CD4-positive, alpha-beta T cell treated with Interleukin-4 for 1 hour (primary cell): ENCODE results near the gene HPCA.
"Not testable (repeated sequence)": the region's sequence is repeated elsewhere in the genome, so short reads cannot be mapped to it uniquely, and the experiment has no call there.

ENCODE experiments used
- DNase-seq, 2 donors: peaks; one replicate each; pipeline ENCODE4 v3.0.0-alpha.2; 2020 to 2022

Gene HPCA

GRCh38 chr1:32903991-32904785 lies 17.9 kb downstream of the HPCA start:
- no peak for DNase-seq

DNA sequence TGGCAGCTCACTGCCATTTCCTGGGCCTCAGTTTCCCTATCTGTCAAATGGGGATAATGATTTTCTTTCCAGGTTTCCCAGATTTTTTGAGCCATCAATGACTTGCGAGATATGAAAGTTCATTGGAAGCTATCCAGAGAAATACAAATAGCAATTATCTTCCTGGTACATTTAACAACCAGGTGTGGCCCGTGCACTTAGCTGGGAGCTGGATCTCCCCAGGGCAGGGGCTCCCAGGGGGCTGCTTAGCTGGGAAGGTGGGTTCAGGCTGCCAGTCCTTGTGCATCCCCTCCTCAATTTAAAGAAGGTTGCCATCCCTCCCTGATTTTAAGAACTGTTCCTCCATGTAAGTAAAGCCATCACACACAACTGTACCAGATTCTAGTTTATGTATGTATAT lies 18.5 kb downstream of the HPCA start:
- no peak for DNase-seq

DNA sequence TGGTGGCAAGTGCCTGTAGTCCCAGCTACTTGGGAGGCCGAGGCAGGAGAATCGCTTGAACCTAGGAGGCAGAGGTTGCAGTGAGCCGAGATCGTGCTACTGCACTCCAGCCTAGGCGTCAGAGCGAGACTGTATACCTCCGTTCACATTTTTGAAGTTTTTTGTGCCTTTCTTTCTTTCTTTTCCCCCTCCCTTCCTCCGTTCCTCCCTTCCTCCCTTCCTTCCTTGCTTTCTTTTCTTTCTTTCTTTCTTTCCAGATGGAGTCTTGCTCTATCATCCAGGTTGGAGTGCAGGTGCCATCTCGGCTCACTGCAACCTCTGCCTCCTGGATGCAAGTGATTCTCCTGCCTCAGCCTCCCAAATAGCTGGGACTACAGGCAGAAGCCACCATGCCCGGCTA lies 19.3 kb downstream of the HPCA start:
- DNase-seq: not testable (repeated sequence)

- DNase-seq: no peak
Observed at GRCh38 chr1:32906654-32907053, 20.4 kb downstream of the HPCA start.

- DNase-seq: no peak
Observed at GRCh38 chr1:32907435-32907834, 21.1 kb downstream of the HPCA start.

- no peak for DNase-seq
Observed at GRCh38 chr1:32910319-32910718, 24.0 kb downstream of the HPCA start.

- DNase-seq: no peak
Observed at GRCh38 chr1:32915766-32916706, 29.7 kb downstream of the HPCA start.

DNA sequence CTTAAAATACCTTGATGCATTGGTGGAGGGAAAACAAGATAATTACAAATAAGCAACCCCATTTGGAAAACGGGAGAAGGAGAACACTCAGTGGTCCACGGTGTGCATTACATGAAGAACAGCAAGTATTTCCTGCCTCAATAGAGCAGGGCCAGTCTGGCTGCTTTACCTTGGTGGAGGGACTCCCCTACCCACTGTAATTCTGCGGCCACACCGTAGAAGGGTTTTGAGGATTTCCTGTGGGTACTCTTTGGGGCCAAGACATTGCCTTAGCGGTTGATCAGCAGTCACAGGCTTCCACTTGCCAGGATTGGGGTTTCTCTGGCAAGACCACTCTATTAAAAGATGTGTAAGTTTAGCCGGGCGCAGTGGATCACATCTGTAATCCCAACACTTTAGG lies 31.2 kb downstream of the HPCA start:
- DNase-seq: no peak

DNA sequence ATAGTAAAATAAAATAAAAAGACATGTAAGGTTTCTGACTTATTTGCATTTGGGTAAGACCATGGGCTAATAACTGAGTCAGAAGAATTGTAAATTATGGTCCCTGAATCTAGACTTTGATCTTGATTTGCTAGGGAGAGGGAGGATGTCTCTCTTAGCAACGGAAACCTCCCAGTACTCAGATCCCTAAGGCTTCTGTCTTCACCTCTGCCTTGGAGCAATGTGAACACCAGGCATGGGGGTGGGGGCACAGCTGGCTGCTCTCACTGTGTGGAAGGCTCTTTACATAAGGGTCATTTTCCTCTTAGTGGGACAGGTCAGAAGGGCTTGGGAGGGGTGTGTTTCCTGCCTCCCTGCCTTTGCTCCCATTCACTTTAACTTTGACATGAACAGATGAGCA lies 31.9 kb downstream of the HPCA start:
- DNase-seq: no peak

- no peak for DNase-seq
Observed at GRCh38 chr1:32919811-32920733, 33.8 kb downstream of the HPCA start.

- no peak for DNase-seq
Observed at GRCh38 chr1:32920833-32921232, 34.5 kb downstream of the HPCA start.

DNA sequence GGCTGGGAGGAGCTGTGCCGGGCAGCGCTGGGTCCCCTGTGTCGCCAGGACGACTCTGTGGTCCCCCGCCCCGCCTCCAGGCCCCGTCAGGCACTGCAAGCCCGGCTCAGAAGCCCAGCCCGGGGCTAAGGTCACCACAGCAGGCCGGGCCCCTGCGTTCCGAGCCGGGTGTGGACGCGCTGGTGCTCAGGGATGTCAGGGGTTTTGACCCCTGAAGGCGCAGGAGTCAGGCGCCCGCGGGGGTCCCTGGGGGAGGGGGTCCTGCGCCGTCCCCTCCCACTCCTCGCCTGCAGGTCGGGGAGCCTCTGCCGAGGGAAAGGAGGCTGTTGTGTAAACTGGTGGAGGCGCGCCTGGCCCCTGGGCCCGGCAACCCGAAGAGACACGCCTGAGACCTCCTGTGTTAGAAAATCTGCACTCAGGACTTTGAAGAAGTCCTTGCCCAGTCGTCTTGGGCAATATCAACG lies 38.6 kb downstream of the HPCA start:
- no peak for DNase-seq

DNA sequence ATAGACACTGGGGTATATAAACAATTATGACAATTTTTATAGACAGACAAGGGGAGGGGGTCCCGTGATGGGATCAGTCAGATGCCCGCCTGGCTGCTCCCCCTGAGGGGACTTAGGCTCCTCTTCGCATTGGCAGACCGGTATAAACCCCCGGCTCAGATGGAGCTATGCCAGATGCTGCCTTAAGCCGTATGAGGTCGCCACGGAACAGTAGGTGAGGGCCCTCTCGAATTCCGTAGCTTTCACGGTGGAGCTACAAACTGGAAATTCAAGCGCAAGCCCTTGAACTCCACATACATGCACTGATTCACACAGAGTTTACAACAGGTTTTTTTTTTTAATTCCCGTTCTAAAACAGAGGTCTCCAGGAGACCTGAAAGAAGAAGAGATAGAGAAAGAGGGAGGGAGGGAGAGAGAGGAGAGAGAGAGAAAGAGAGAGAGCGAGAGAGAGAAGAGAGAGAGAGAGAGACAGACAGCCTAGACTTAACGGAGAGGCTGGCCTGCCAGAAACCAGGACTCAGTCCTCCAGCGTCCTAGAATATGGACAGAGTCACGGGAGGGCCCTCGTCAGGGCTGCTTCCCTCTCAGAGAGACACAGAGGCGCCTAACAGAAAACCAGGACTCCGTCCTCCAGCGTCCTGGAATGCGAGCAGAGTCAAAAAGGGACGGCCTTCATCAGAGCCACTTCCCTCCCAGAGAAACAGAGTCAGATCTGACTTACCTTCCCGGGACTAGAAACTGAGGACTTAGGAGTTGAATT lies 39.3 kb downstream of the HPCA start:
- DNase-seq: no peak

GRCh38 chr1:32926562-32926961 lies 40.3 kb downstream of the HPCA start:
- DNase-seq: no peak

- no peak for DNase-seq
Observed at GRCh38 chr1:32927441-32927840, 41.1 kb downstream of the HPCA start.

DNA sequence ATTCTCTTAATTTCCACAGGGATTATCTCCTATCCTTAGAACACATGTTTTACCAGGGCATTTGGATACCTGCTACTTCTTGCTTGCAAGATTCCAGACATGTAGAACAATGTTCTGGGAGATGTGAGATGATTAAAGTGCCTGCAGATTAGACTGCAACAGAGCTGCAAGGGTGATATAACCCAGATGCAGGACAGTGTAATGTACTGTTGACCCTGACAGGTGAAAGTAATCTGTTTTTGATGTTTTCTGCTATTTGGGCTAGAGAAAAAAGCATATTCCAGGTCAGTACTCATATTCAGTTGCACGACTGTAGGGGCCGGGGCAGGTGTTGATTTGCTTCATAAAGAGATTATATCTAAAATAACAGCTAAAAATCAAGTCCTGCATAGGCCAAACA lies 42.0 kb downstream of the HPCA start:
- no peak for DNase-seq

- no peak for DNase-seq
Observed at GRCh38 chr1:32928715-32929114, 42.4 kb downstream of the HPCA start.

- DNase-seq: no peak
Observed at GRCh38 chr1:32929366-32929765, 43.1 kb downstream of the HPCA start.

- DNase-seq: no peak
Observed at GRCh38 chr1:32931760-32932159, 45.5 kb downstream of the HPCA start.

DNA sequence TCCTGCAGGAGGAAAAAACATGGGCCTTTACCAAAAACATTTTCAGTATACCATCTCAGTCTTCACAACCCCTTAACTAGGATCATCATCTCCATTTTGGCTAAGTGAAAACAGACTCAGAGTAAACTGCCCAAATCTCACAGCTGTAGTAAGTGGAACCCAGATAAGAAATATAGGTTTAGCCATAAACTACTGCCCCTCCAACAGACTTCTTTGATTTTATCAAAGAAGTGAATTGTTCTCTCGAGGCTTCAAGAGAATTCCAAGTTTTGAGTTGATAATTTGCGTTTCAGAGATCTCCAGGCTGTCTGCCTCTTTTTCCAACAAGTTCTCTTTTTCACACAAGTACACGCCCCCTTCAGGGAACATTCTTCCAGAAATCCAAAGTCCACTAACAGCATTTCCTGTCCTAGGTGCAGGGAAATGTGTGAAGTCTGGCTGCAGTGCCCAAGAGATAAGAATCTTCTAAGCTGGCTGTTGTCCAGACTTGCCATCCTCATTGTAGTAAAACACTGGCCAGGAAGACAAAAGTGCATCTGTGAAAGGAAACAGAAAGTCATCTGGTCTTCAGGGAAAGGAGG lies 47.5 kb downstream of the HPCA start:
- no peak for DNase-seq

- DNase-seq: no peak
Observed at GRCh38 chr1:32934535-32934934, 48.2 kb downstream of the HPCA start.

GRCh38 chr1:32937061-32937460 lies 50.8 kb downstream of the HPCA start:
- no peak for DNase-seq
